ENCODE data around the gene NATD1.

NATD1 gene

DNA sequence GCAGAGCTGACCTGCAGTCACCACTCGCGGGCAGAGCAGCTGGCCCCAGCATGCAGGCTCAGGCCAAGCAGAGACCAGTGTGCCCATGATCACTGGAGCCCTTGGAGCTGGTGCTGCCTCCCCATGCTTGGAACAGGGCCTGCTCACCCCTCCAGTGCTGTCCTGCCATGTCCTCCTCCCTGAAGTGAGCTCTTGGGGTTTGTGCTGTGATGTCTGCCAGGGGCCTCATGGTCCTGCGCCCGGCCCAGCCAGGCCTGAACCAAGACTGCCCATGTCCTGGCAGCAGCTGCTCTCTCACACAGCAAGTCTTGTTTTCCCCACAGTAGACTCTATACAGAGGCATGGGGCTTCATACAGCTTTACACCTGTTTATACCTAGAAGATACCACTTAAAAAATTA, 63.8 kb downstream of the NATD1 start:
- DNase-seq, result no peak
